ENCODE data around the gene UQCC2.

Gene UQCC2

GRCh38 chr6:33689148-33689494 is 22.4 kb downstream of the UQCC2 start:
- no peak for DNase-seq

GRCh38 chr6:33688451-33689147 is 22.9 kb downstream of the UQCC2 start:
- DNase-seq, result no peak

GRCh38 chr6:33688006-33688405 is 23.5 kb downstream of the UQCC2 start:
- DNase-seq, result no peak

GRCh38 chr6:33686981-33687975 is 24.2 kb downstream of the UQCC2 start:
- DNase-seq, result no peak

GRCh38 chr6:33686225-33686924 is 25.1 kb downstream of the UQCC2 start:
- DNase-seq, result no peak

GRCh38 chr6:33685411-33686224 is 25.9 kb downstream of the UQCC2 start:
- DNase-seq, result no peak

GRCh38 chr6:33684983-33685382 is 26.5 kb downstream of the UQCC2 start:
- no peak for DNase-seq

GRCh38 chr6:33684428-33684896 is 27.0 kb downstream of the UQCC2 start:
- DNase-seq, result no peak

- DNase-seq, result no peak
Observed at GRCh38 chr6:33683576-33684427, 27.7 kb downstream of the UQCC2 start.

GRCh38 chr6:33683051-33683571 is 28.4 kb downstream of the UQCC2 start:
- peak in 4 of 5 experiments; percentile 20 to 49 (median 33) for DNase-seq

- no peak for DNase-seq
Observed at GRCh38 chr6:33682341-33682740, 29.2 kb downstream of the UQCC2 start.

GRCh38 chr6:33679761-33680160 is 31.7 kb downstream of the UQCC2 start:
- DNase-seq, result no peak

- DNase-seq, result no peak
Observed at GRCh38 chr6:33678932-33679490, 32.5 kb downstream of the UQCC2 start.

- DNase-seq, result no peak
Observed at GRCh38 chr6:33678233-33678931, 33.1 kb downstream of the UQCC2 start.

GRCh38 chr6:33677689-33678088 is 33.8 kb downstream of the UQCC2 start:
- no peak for DNase-seq

GRCh38 chr6:33677143-33677660 is 34.3 kb downstream of the UQCC2 start:
- DNase-seq, result no peak

- DNase-seq, result no peak
Observed at GRCh38 chr6:33676416-33677142, 34.9 kb downstream of the UQCC2 start.

GRCh38 chr6:33675968-33676367 is 35.5 kb downstream of the UQCC2 start:
- no peak for DNase-seq

GRCh38 chr6:33673851-33674250 is 37.6 kb downstream of the UQCC2 start:
- no peak for DNase-seq

Data from T-helper 2 cell (primary cell).